ENCODE results near the gene MGARP. TPM values are rescaled to one million over a fixed set of nuclear protein-coding genes. Genes with fewer than 3 reads are reported as not detected.
"Not testable (repeated sequence)": the region's sequence is repeated elsewhere in the genome, so short reads cannot be mapped to it uniquely, and the experiment has no call there.

The MGARP gene
- 2.7 TPM for polyA plus RNA-seq (2013, experiment 1 of 2)
- 3.1 TPM for polyA plus RNA-seq (2013, experiment 2 of 2)

DNA sequence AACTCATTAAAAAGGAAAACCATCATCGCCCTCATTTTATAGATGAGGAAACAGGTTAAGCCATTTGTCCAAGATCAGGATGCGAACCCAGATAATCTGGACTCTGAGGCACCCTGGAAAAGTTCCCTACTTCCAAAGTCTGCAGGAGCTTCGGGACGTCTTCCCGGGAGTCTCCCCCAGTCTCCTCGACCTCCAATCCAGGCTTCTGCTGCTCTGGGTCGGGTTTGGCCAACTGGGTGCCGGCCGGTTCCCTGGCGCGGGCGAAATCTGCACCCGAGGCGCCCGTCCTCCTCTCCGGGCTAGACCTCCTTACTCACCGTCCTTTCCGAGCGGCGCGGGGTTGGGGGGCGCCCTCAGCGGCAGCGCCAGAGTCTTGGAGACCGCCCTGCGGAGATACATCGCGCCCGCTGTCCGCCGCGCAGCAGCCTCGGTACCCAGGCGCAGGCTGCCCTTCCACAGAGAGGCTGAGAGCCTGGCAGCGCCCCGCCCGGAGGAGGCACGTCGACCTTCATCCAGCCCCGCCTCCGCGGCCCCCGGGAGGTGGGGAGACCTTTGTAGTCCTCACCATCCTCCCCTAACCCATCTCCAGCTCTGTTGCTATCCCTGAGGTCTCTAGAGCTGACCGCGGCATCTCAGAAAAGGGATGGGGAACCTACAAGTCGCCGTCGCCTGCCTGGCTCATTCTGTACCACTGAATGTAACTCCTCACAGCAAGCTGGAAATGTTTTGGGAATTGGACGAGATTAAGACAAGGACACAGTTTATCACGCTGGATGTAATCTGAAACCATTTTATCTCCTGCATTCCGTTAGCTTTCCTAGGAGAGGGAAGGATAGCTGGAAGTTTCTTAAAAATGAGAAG lies at the start of gene MGARP:
Gene MGARP (minus strand): TSS at position 466 of the 861 bp plus-strand sequence. CDS start 67 bp downstream, at position 399.
- Histone ChIP-seq H3K4me2 (ENCODE audit: low read length, poor library complexity, severe bottlenecking) (peak within 1 kb of the TSS; percentile 86), H3K18ac (ENCODE audit: low read depth in 1 of 2, low read length in 2 of 2) (peak within 1 kb of the TSS in 1 of 2 experiments; percentile 28), H3K4me1 (ENCODE audit: control insufficient read depth, insufficient read depth, low read depth, low read length) (peaks cover 7% of the 10 kb centered on the region), H4K91ac (ENCODE audit: low read length) (peak within 1 kb of the TSS; percentile 50), H2AK5ac (ENCODE audit: low read length, severe bottlenecking) (no peak within 1 kb of the TSS), H2AFZ (ENCODE audit: low read depth, low read length) (peak within 1 kb of the TSS; percentile 24), H3K79me1 (replicated peaks; ENCODE audit: low read length, poor library complexity, severe bottlenecking) (peaks cover 4% of the 10 kb centered on the region), H2BK5ac (ENCODE audit: low read depth, low read length, poor library complexity, severe bottlenecking) (no peak within 1 kb of the TSS), H3K27ac (ENCODE audit: low read length, poor library complexity, severe bottlenecking) (no peak within 1 kb of the TSS), H4K8ac (ENCODE audit: low read length) (peak within 1 kb of the TSS; percentile 92), H3K9ac (ENCODE audit: low read length) (peak within 1 kb of the TSS; percentile 53), H3K9me3 (ENCODE audit: control insufficient read depth, low read length) (no peaks in the 10 kb centered on the region), H3K4ac (ENCODE audit: low read depth in 1 of 2, low read length in 2 of 2) (no peak within 1 kb of the TSS), H3K27me3 (ENCODE audit: control insufficient read depth in 1 of 2, insufficient read depth in 1 of 2, low read length in 2 of 2) (peaks cover 0 to 3% of the 10 kb centered on the region in 2 experiments), H3K23ac (ENCODE audit: low read length in 2 of 2) (peak within 1 kb of the TSS in 1 of 2 experiments; percentile 14), H3K14ac (ENCODE audit: low read length in 2 of 2) (no peak within 1 kb of the TSS), H2BK15ac (ENCODE audit: low read depth, poor library complexity, severe bottlenecking) (peak within 1 kb of the TSS; percentile 66), H2BK120ac (ENCODE audit: low read depth, low read length) (peak within 1 kb of the TSS; percentile 27), H2BK12ac (ENCODE audit: low read length in 2 of 2) (peak within 1 kb of the TSS in 1 of 2 experiments; percentile 15), H3K4me3 (ENCODE audit: insufficient read depth in 1 of 2, low read depth in 1 of 2, low read length in 2 of 2) (peak within 1 kb of the TSS; percentile 60 to 82), H3K36me3 (ENCODE audit: control insufficient read depth in 1 of 2, insufficient read depth in 2 of 2, low read depth in 1 of 2, low read length in 2 of 2) (no peaks in the 10 kb centered on the region)
- peak; percentile 51 for DNase-seq
- 5% methylated on average over 51 of the region's 51 CpGs for WGBS

DNA sequence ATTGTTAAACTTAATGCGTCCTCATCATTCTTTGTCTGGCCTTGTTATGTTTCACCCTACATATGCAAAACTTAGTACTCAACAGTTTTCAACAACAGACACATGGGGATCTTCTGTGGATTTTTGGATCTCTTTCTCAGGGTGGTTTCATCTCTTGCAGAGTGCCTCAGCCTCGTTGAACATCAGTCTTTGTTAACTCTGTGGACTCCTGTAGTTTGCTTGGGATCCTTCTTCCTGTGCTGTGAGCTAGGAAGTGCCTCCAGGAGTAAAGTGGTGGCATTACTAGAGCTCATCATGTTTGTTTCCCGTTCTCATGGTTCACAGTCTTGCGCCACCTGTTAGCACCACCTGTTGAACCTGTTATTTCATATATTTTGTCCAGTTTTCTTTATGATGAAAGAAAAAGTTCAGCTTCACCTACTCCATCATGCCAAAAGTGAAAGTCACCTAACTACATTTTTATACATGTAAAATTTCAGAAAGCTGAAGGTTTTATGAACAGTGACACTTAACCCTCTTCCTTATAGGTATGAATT lies 49.7 kb upstream of the MGARP start:
- Histone ChIP-seq H3K27ac (ENCODE audit: low read length, poor library complexity, severe bottlenecking) (no peak overlapping the region), H3K9ac (ENCODE audit: low read length) (no peak overlapping the region), H2BK120ac (ENCODE audit: low read depth, low read length) (no peak overlapping the region), H2AFZ (ENCODE audit: low read depth, low read length) (no peak overlapping the region), H3K23ac (ENCODE audit: low read length in 2 of 2) (no peak overlapping the region), H3K4me3 (ENCODE audit: insufficient read depth in 1 of 2, low read depth in 1 of 2, low read length in 2 of 2) (no peak overlapping the region), H3K14ac (ENCODE audit: low read length in 2 of 2) (no peak overlapping the region), H3K79me1 (replicated peaks; ENCODE audit: low read length, poor library complexity, severe bottlenecking) (peaks cover 3% of the 10 kb centered on the region), H4K91ac (ENCODE audit: low read length) (no peak overlapping the region), H2AK5ac (ENCODE audit: low read length, severe bottlenecking) (no peak overlapping the region), H4K8ac (ENCODE audit: low read length) (no peak overlapping the region), H3K4ac (ENCODE audit: low read depth in 1 of 2, low read length in 2 of 2) (no peak overlapping the region), H2BK12ac (ENCODE audit: low read length in 2 of 2) (no peak overlapping the region), H3K4me1 (ENCODE audit: control insufficient read depth, insufficient read depth, low read depth, low read length) (peaks cover 3% of the 10 kb centered on the region), H2BK15ac (ENCODE audit: low read depth, poor library complexity, severe bottlenecking) (no peak overlapping the region), H3K27me3 (ENCODE audit: control insufficient read depth in 1 of 2, insufficient read depth in 1 of 2, low read length in 2 of 2) (no peaks in the 10 kb centered on the region), H3K18ac (ENCODE audit: low read depth in 1 of 2, low read length in 2 of 2) (no peak overlapping the region), H3K36me3 (ENCODE audit: control insufficient read depth in 1 of 2, insufficient read depth in 2 of 2, low read depth in 1 of 2, low read length in 2 of 2) (peaks cover 7 to 13% of the 10 kb centered on the region in 2 experiments), H3K9me3 (ENCODE audit: control insufficient read depth, low read length) (no peaks in the 10 kb centered on the region), H3K4me2 (ENCODE audit: low read length, poor library complexity, severe bottlenecking) (no peak overlapping the region), H2BK5ac (ENCODE audit: low read depth, low read length, poor library complexity, severe bottlenecking) (no peak overlapping the region)
- DNase-seq: no peak
- whole genome bisulfite sequencing: 88% methylated on average over 2 of the region's 4 CpGs

- Histone ChIP-seq H3K4me2 (ENCODE audit: low read length, poor library complexity, severe bottlenecking) (no peak overlapping the region), H3K79me1 (replicated peaks; ENCODE audit: low read length, poor library complexity, severe bottlenecking) (peaks cover 2% of the 10 kb centered on the region), H3K27me3 (ENCODE audit: control insufficient read depth in 1 of 2, insufficient read depth in 1 of 2, low read length in 2 of 2) (no peaks in the 10 kb centered on the region), H3K4ac (ENCODE audit: low read depth in 1 of 2, low read length in 2 of 2) (no peak overlapping the region), H4K91ac (ENCODE audit: low read length) (no peak overlapping the region), H4K8ac (ENCODE audit: low read length) (no peak overlapping the region), H3K36me3 (ENCODE audit: control insufficient read depth in 1 of 2, insufficient read depth in 2 of 2, low read depth in 1 of 2, low read length in 2 of 2) (peaks cover 7% of the 10 kb centered on the region in 2 experiments), H2AFZ (ENCODE audit: low read depth, low read length) (no peak overlapping the region), H3K4me1 (ENCODE audit: control insufficient read depth, insufficient read depth, low read depth, low read length) (peaks cover 3% of the 10 kb centered on the region), H3K14ac (ENCODE audit: low read length in 2 of 2) (no peak overlapping the region), H2AK5ac (ENCODE audit: low read length, severe bottlenecking) (no peak overlapping the region), H2BK12ac (ENCODE audit: low read length in 2 of 2) (no peak overlapping the region), H3K9me3 (ENCODE audit: control insufficient read depth, low read length) (no peaks in the 10 kb centered on the region), H2BK120ac (ENCODE audit: low read depth, low read length) (no peak overlapping the region), H3K9ac (ENCODE audit: low read length) (no peak overlapping the region), H3K18ac (ENCODE audit: low read depth in 1 of 2, low read length in 2 of 2) (no peak overlapping the region), H3K23ac (ENCODE audit: low read length in 2 of 2) (no peak overlapping the region), H2BK5ac (ENCODE audit: low read depth, low read length, poor library complexity, severe bottlenecking) (no peak overlapping the region), H3K4me3 (ENCODE audit: insufficient read depth in 1 of 2, low read depth in 1 of 2, low read length in 2 of 2) (no peak overlapping the region), H3K27ac (ENCODE audit: low read length, poor library complexity, severe bottlenecking) (no peak overlapping the region), H2BK15ac (ENCODE audit: low read depth, poor library complexity, severe bottlenecking) (no peak overlapping the region)
- DNase-seq: no peak
- WGBS: 100% methylated on average over 5 of the region's 6 CpGs
These were observed 44.6 kb upstream of the MGARP start for GRCh38 chr4:139324620-139325019.

GRCh38 chr4:139322541-139322940 lies 42.5 kb upstream of the MGARP start:
- not testable (repeated sequence) for H3K4ac ChIP-seq (ENCODE audit: low read depth in 1 of 2, low read length in 2 of 2); H3K27me3 ChIP-seq (ENCODE audit: control insufficient read depth in 1 of 2, insufficient read depth in 1 of 2, low read length in 2 of 2); H3K9ac ChIP-seq (ENCODE audit: low read length); H2BK15ac ChIP-seq (ENCODE audit: low read depth, poor library complexity, severe bottlenecking); H3K23ac ChIP-seq (ENCODE audit: low read length in 2 of 2); H2AK5ac ChIP-seq (ENCODE audit: low read length, severe bottlenecking); H2BK5ac ChIP-seq (ENCODE audit: low read depth, low read length, poor library complexity, severe bottlenecking); H3K18ac ChIP-seq (ENCODE audit: low read depth in 1 of 2, low read length in 2 of 2); H3K4me1 ChIP-seq (ENCODE audit: control insufficient read depth, insufficient read depth, low read depth, low read length); H2BK120ac ChIP-seq (ENCODE audit: low read depth, low read length); H3K4me3 ChIP-seq (ENCODE audit: insufficient read depth in 1 of 2, low read depth in 1 of 2, low read length in 2 of 2); H3K27ac ChIP-seq (ENCODE audit: low read length, poor library complexity, severe bottlenecking); H3K4me2 ChIP-seq (ENCODE audit: low read length, poor library complexity, severe bottlenecking); H3K79me1 ChIP-seq (replicated peaks; ENCODE audit: low read length, poor library complexity, severe bottlenecking); H3K36me3 ChIP-seq (ENCODE audit: control insufficient read depth in 1 of 2, insufficient read depth in 2 of 2, low read depth in 1 of 2, low read length in 2 of 2); H3K9me3 ChIP-seq (ENCODE audit: control insufficient read depth, low read length); H4K91ac ChIP-seq (ENCODE audit: low read length); DNase-seq; H2AFZ ChIP-seq (ENCODE audit: low read depth, low read length); H4K8ac ChIP-seq (ENCODE audit: low read length); H2BK12ac ChIP-seq (ENCODE audit: low read length in 2 of 2)
- H3K14ac ChIP-seq (ENCODE audit: low read length in 2 of 2): peak overlapping the region in 1 of 2 experiments; percentile 20
- over 99% methylated on average over 6 of the region's 6 CpGs for WGBS

All from mesenchymal stem cell (in vitro differentiated cells and primary cell).